GM21786 (cell line): Measurements from ENCODE around the gene ATP1A4.

ENCODE experiments used
- ATAC-seq: cut with Tn5 transposase; IDR thresholded peaks from one replicate; pipeline ENCODE4 v1.9.1; 2021; ENCODE audit not compliant: unreplicated experiment

The ATP1A4 gene

DNA sequence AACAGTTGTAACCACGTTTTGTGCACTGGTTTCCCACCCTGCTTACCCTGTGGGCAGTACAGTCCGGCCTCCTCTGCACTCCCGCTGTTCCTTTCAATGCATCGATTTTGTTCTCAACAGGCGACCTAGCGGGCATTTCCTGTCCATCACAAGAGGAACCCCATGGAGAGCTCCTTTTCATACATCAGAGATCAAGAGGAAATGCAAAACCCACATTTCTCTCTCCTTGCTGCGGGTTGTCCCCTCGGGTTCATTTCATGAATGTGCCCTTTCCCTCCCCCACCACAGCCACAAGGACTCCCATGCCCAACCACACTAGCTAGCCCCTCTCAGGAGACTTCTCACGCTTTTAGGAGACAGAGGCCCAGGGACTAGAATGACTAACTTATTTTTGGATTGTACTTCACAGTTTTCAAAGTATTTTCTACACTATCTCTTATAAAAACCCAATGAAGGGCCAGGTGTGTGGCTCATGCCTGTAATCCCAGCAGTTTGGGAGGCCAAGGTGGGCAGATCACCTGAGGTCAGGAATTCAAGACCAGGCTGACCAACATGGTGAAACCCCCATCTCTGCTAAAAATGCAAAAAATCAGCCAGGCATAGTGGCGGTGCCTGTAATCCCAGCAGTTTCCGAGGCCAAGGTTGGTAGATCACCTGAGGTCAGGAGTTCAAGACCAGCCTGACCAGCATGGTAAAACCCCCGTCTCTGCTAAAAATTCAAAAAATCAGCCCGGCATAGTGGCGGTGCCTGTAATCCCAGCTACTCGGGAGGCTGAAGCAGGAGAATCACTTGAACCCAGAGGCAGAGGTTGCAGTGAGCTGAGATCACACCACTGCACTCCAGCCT is 18.4 kb downstream of the ATP1A4 start:
- peak; percentile 67 for ATAC-seq

DNA sequence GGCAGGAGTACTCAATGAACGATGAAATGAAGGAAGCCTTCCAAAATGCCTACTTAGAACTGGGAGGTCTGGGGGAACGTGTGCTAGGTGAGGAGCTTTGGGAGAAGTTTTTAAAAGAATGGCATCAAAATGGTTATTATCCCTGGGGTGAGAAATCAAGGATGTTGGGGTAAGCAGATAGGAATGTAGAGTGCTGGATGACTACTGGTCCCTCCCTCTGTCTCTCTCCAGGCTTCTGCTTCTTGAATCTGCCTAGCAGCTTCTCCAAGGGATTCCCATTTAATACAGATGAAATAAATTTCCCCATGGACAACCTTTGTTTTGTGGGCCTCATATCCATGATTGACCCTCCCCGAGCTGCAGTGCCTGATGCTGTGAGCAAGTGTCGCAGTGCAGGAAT is 20.0 kb downstream of the ATP1A4 start:
- no peak for ATAC-seq

DNA sequence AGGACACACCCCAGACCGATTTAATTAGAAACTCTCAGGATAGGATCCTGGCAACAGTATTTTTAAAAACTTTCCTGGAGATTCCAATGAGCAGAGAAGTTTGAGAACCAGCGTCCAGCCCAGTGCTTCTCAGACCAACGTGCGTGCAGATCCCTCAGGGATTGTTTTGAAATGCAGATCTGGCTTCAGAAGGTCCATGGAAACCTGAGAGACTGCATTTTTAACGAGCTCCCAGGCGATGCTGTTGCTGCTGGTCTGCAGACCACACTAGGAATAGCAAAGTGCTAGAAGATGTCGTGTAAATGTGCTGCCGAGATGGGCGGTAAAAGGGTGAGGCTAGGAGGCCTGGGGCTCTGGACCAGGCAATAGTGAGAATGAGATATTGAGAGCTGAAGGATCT is 20.6 kb downstream of the ATP1A4 start:
- no peak for ATAC-seq

DNA sequence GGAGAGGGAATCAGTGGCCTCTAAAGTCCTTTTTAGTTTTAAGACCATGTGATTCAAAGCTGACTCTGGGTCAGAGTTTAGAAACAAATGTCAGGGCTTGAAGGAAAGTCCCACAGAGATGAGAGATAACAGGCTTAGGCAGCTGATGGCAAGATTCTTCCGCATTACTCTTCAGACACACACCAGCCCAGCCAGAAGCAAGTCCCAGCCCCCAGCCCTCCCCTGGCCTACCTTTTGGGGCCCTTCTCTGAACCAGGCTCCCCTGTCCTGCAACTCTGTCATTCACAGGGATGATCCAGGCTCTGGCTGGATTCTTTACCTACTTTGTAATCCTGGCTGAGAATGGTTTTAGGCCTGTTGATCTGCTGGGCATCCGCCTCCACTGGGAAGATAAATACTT is 25.8 kb downstream of the ATP1A4 start:
- ATAC-seq: no peak

DNA sequence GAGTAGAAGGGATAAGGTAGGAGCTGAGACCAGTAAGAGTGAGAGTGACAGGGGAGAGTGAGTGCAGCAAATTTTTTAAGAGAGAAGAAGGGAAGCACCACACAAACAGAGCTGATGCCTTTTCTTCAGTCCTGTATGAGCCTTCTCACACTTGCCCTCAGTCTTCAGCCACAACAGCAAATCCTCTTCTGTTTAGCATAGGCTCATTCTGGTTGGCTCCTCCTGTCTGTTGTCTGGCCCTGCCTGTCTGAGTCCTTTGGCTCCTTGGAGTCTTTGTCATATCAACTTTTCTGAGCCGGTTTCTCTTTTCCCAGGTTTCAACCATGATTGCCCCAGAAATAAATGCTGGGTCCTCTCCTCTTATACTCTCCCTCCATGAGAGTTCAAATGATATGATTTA is 26.3 kb downstream of the ATP1A4 start:
- no peak for ATAC-seq

DNA sequence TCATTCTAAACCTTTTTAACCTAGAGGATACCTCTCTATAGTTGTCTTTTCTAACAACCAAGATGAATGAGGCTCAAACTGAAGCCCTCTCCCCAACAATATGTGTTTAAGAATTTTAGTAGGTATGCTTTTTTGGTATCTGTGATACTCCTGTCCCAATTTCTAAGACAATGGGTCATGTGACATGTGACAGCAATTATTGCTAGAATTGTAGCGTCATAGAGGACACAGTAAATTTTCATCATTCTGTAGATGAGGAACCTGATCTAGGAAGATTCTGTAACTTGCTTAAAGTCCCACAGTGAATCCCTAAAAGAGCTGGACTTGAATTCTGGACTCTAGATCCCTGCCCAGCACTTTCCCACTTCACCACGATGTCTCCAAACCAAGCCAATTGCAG is 27.3 kb downstream of the ATP1A4 start:
- ATAC-seq: no peak

DNA sequence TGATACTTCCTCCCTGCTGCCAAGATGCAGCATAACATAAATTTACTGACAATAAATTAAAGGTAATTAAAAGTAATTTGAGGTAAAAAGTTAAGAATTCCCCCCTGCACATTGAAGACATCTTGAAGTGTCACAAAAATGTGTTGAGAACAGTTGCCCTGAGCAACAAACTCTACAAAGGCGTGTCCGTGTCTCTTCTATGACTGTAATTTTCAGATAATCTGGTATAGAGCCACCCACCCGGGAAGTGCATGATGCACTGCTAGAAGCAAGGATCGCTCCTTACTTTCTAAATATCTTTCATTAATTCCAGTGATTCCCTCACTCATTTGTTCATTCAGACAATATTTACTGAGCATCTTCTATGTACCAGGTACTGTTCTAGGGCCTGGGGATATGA is 27.9 kb downstream of the ATP1A4 start:
- ATAC-seq: no peak

DNA sequence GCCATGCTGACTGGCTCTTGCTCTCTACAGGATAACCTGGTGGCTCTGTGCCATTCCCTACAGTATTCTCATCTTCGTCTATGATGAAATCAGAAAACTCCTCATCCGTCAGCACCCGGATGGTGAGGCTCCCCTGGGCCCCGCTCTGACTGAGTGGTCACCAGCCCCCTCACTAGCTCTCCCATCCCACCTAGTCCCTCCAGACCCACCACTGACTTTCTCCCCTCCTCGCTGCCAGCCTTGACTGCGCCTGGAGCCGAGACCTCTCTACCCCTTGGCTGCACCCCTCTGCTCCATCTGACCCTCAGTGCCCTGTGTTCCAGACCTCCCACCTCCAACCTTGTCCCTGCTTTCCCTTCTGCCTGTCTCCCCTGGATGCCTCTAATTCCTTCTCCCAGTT is 34.8 kb downstream of the ATP1A4 start:
- no peak for ATAC-seq

DNA sequence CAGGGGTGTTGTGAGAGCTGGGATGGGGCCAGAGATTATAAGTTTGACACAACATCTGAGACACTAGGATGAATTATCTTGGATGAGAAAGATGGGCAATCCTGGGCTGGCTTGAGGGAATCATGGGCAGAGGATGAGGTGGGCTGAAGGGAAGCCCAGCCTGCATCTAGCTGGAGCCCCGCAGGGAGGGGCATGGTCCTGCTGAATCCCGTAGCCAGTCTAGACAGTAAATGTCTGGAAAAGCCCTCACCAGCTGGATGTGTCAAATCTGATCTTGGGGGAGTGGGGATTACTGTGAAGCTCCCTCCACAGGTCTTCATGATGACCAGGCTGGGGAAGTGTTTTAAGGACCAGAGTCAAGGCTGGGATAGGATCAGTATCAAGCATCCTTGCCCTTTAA is 35.3 kb downstream of the ATP1A4 start:
- no peak for ATAC-seq

DNA sequence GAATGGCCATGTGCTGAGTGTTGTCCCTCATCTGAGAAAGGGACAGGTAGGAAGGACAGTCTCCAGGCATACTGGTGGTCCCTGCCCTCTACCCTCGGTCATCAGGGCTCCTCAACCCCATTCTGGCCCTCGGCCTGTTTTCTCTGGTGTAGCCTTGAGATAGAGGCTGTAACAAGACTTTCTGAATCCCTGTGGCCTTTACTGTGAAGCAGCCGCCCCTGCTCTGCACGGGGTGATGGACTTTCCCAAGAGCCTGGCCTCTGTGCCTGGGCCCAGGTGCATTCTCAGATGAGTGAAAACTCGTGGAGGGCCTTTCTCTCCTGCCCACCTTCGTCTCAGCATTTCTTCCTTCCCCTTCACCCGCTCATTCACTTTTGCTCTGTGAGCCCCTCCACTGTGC is 36.0 kb downstream of the ATP1A4 start:
- ATAC-seq: no peak

DNA sequence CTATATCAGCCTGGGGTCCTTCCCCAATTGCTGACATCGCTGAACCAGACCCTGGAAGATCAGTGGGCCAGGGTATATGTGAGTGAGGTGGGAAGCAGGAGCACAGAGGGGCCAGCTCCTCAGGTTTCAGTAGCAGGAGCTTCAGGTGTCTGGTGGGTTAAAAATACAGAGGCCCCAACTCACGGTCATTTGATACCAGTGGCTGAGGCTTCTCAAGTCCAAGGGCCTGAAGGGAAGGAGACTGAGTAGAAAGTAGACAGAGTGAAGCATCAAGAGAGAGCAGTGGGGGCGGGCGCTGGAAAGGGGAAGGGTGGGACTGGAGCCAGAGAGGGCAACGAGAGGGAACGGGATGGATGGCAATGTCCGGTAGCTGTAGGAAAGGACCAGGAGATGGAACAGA is 36.9 kb downstream of the ATP1A4 start:
- no peak for ATAC-seq

DNA sequence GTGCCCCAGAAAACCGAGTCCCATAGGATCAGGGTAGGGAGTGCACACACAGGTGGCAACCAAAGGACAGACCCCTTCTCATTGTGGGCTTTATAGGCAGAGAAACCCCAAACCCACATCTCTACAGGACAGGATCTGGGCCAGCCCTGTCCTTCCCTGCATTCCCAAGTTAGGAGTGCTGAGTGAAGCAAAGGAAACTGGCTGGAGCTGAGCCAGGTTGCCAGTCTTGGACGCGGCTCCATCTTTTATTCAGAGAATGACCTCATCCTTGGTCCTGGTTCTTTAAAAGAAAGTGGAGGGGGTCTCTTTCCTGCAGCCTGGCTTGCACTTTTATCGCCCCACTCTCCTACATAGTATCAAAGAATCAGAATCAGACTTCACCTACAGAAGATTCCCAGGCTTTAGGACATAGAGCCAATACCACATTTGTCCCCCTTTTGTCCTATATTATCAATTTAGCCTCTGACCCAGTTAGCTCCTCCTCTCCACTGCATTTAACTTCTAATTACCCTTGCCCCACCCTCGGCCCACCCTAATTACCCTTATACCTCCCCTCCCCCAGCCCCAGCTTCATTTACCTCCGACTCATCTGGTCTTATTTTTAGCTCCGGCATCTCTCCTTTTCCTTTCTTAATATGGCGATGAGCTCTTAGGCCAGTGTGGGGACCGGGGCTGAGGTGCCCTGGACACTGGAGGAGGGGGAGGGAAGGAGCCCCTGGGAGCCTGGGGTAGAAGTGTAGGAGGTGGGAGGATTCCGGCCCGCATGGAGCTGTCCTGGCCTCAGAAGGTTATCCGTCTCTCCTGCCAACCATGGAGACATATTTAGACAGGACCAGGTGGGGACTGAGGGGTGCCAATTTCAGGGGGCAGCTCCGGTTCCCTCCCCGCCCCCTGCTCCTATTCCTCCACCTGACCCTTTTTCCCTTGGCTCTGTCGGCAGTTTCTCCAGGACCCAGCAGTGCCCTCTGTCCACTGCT is 38.5 kb downstream of the ATP1A4 start, which contains the start of gene CASQ1:
Gene CASQ1 (plus strand): TSS at position 927 of the 977 bp plus-strand sequence. CDS start 177 bp downstream, outside the sequence.
- no peak for ATAC-seq

DNA sequence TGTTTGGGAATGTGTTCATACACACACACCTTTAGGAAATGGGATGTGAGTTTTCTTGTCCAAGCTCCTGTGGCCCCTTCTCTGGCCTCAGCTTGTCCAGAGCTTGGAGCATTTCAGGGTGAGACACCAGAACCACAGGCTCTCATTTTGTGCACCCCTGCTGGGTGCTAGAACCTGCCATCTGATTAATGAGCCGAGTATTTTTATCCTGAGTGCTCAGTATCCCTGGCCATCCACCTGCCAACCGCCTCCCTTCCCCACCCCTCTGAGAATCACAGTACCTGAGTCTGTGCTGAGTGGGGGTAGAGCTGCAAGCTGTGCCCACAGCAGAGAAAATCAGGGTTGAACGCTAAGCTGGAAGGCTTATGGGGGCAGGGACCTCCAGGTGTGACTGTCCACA is 40.4 kb downstream of the ATP1A4 start:
- no peak for ATAC-seq

DNA sequence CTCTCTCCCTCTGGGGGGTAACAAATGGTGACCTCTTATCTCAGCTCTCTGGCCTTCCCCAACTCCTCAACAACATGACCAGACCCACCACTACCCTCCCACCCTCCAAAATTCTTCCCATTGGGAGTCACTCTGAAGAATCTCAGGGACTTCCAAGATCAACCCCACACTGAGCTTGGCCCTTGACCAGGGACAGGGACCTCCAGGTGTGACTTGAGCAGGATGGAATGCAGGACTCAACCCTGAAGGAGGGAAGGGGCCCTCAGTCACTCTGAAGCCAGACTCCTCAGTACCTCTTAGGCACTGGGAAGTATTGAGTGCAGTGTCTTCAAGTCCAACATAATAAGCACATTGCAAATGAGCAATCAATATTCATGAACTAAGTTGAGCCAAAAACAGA is 40.8 kb downstream of the ATP1A4 start:
- ATAC-seq: no peak

DNA sequence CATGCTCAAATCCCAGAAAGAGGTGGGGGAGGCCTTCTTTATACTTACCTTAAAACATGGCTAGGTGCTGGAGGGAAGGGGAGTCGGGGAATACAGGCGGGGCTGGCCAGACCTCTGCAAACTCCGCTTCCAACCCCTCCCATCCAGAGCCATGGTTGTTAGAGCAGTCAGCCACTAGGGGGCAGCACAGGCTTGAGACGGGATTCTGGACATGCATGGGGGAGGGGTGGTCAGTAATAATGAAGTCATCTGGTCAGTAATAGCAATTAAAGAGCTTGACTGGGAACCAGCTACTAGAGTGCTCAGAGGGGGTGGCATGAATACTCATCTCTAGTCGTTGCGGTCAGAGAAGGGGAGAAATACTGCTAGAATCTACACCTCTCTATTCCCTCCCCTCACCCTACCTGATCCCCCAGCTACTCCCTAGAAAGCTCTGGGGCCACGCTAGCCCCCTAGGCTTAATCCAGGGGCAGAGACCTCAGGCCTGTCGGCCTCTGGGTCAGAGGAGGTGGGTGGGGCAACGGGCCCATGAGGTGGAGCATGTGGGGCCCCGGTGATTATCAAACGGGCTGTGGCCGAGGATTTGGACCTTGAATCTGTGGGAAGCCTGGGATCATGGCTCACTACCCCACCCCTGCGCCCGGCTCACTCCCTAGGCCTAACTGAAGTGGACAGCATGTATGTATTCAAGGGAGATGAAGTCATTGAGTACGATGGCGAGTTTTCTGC is 41.9 kb downstream of the ATP1A4 start:
- ATAC-seq: no peak

DNA sequence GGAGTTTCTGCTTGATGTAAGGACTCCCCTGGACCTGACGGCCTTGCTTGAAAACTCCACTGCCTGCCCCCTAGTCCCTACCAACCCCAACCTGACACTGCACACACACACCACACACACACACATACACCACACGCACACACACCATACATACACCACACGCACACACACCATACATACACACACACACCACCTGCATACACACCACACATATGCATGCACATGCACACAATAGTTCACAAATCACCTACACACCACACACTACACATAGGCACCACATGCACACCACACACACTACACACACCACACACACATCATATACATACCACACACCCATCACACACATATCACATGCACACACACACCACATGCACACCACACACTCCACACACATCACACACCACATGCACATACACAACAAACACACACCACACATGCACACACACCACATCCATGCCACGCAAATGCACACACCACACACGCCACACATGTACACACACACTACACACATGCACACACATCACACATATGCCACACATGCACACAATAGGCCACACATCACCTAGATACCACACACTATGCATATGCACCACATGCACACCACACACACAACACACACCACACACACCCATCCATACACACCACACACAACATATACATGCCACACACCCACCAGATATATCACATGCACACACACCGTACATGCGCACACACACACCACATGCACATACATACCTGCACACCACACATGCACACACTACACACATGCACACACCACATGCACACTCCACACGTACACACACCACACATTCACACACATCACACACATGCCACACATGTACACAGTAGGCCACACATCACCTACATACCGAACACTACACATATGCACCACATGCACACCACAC is 42.7 kb downstream of the ATP1A4 start:
- ATAC-seq: no peak

DNA sequence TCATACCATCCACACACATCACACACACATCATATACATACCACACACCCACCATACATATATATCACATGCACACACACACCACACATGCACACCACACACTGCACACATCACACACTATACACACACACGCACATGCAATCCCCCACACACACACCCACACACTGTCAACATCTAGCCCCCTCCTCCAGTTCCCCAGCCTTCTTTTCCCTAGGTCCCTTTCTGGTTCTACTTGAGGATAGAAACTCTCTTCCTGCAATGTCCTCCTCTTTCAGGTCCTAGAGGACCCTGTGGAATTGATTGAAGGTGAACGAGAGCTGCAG is 43.3 kb downstream of the ATP1A4 start:
- ATAC-seq: no peak

DNA sequence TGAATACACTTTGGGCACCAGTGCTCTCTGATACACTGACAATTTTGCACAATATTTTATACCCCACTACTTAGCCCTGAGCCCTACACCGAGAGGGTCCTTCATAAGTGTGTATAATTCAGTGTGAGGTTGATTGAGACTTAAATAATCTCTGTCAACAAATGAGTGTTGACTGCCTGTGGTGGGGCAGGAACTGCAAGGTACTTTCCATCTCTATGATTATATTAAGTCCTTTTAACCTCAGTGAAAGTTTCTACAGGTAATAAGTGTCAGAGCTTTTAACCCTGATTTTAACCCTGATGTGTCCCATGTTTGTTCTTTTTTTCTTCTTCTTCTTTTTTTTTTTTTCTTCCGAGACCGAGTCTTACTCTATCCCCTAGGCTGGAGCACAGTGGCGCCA is 44.7 kb downstream of the ATP1A4 start:
- ATAC-seq: no peak

DNA sequence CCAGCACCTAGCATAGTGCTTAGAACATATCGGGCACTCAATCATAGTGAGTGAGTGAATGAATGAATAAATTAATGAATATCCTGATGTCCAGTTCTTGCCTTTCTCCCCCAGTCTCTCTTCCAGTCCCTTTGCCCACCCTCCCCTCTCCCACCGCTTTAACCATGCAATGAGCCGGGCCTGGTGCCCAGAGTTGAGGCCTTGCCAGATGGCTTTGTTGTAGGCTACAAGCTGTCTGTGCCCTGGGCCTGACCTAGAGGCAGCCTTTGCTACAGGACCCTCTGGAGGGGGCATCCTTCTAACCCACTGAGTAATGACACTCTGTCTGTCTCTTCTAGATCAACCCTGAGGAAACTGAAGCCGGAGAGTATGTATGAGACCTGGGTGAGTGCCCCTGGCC is 45.8 kb downstream of the ATP1A4 start:
- no peak for ATAC-seq

DNA sequence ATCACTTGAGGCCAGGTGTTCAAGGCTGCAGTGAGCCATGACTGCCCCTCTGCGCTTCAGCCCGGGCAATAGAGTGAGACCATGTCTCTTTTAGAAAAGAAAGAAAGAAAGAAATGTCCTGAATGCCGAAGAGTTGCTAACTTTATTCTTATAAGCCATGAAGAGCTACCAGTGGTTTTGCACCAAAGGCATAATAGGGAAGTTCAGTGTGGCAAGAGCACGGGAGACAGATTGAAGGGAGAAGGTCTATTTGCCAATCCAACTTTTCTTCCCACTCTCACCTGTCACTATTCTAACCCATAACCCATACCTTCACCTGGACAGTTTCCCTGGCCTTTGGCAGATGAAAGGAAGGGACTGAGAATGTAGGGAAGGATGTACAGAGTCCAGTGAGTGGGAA is 49.4 kb downstream of the ATP1A4 start:
- no peak for ATAC-seq
